Measurements from ENCODE around the gene ELL3. TPM values are rescaled to one million over a fixed set of nuclear protein-coding genes. Genes with fewer than 3 reads are reported as not detected.
"Not testable (repeated sequence)": the region's sequence is repeated elsewhere in the genome, so short reads cannot be mapped to it uniquely, and the experiment has no call there.

Gene ELL3, protein sequence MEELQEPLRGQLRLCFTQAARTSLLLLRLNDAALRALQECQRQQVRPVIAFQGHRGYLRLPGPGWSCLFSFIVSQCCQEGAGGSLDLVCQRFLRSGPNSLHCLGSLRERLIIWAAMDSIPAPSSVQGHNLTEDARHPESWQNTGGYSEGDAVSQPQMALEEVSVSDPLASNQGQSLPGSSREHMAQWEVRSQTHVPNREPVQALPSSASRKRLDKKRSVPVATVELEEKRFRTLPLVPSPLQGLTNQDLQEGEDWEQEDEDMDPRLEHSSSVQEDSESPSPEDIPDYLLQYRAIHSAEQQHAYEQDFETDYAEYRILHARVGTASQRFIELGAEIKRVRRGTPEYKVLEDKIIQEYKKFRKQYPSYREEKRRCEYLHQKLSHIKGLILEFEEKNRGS
- under 1 TPM; 0.23 to 0.46 TPM for total RNA-seq

DNA sequence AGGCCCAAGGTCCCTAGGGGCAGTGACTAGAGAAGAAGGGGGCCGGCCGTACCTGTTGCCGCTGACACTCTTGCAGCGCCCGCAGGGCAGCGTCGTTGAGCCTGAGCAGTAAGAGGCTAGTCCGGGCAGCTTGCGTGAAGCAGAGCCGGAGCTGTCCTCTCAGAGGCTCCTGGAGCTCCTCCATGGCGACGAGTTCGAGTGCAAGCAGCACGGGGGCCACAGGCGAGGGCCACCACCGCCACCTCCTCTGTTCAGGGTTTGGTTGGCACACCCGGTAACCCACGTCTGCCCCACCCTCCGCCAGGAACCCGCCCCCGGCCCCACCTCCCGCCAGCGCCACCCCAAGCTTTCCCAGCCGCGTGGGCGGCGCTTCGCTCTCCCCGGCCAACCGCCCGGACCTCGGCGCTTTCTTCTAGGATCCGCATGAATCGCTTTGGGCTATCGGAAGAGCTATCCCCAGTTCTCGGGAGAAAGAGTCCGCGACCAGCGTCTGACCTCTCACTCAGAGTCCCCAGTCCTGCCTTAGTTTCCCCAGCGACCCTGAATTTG lies at the start of gene ELL3:
Gene ELL3 (minus strand): TSS at position 249 of the 549 bp plus-strand sequence. CDS start 65 bp downstream, at position 184.
- ChIA-PET CTCF (interaction anchor here (0.5 to 2.8 kb wide), 7 partner anchors 9 to 50 kb away, joined by 3 to 11 read pairs (median 3); partner anchors contain the start of gene MFAP1), POLR2A (interaction anchor here (0.5 to 1.2 kb wide), 9 partner anchors 15 to 54 kb away, joined by 3 to 5 read pairs (median 4); partner anchors contain the start of genes HYPK, PDIA3 and SERINC4)

DNA sequence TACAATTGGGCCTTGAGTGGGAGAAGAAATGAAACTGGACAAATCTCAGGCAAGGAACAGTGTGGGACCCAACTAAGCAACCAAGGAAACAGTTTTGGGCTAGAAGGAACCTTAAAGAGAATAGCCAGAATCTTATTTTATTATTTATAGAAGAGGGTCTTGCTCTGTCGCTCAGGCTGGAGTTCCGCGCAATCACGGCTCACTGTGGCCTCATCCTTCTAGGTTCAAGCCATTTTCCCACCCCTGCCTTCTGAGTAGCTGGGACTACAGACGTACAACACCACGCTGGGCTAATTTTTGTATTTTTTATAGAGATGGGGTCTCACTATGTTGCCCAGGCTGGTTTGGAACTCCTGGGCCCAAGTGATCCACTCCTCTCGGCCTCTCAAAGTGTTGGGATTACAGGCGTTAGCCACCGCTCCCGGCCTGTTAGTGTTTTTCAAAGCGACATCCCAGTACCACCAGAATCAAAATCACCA lies 49.3 kb upstream of the ELL3 start:
- CTCF ChIA-PET, result no interaction called here
- POLR2A ChIA-PET, result interaction anchor here (0.6 kb wide), 1 partner anchor 78 kb away, joined by 4 read pairs; no protein-coding TSS in a partner anchor

DNA sequence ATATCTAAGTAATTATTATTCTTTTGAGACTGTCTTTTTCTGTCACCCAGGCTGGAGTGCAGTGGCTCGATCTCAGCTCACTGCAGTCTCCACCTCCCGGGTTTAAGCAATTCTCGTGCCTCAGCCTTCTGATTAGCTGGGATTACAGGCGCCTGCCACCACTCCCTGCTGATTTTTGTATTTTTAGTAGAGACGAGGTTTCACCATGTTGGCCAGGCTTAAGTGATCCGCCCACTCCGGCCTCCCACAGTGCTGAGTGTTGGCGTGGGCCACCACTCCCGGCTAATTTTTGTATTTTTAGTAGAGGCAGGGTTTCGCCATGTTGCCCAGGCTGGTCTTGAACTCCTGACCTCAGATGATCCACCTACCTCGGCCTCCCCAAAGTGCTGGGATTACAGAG lies 48.5 kb upstream of the ELL3 start:
- CTCF ChIA-PET, result interaction anchor here (0.7 to 1.4 kb wide), 3 partner anchors 48 to 915 kb away, joined by 3 to 5 read pairs (median 4); partner anchors contain the start of gene ELL3
- POLR2A ChIA-PET, result interaction anchor here (1.2 to 1.3 kb wide), 2 partner anchors 25 to 32 kb away, joined by 4 to 12 read pairs; partner anchors contain the start of genes HYPK and SERINC4

DNA sequence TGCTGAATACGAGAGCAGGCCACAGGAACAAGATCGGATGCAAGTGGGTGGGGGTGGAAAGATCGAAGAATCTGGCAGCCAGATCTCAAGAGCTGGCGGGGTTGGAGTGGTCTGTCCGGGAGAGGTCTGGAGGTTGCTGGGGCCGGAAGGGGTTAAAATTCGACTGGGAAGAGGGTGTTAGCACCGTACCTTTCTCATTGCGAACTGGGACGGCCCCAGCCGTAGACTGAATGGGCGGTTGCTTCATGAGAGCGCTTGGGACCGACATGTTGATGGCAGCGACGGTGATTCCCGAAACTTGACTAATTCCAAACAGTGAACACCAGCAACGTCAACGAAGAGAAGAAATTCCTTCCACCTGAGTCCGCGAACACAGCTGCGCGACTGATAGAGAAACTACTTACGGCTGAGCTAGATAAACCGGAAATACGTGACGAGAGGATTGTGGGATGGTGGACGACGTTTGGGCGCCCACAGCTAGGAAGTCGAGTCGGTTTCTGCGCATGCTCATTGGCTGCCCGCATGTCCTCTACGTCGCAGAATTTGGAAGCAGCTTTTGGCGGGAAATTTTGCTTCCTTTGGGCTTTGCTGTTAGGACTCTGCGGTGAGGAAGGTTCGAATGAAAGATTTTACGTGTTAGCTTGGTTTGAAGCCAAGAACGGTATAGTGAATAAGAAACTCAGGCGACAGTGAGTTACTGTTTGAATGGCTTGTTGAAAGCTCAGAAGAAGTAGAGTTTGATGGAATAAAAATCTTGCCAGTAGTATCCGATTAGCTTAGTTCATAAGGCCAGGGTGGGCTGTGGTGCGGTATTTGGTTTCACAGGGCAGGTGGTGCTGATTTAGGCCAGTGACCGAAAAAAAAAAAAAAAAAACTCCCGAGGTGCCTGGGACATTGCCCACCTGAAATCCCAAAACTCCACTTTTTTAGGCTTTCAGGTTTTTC lies 47.8 kb upstream of the ELL3 start, which contains the start of gene MFAP1:
Gene MFAP1 (minus strand): TSS at position 389 of the 945 bp plus-strand sequence. CDS start 121 bp downstream, at position 268.
- CTCF ChIA-PET, result interaction anchor here (0.7 to 1.4 kb wide), 3 partner anchors 47 to 915 kb away, joined by 3 to 5 read pairs (median 4); partner anchors contain the start of gene ELL3

DNA sequence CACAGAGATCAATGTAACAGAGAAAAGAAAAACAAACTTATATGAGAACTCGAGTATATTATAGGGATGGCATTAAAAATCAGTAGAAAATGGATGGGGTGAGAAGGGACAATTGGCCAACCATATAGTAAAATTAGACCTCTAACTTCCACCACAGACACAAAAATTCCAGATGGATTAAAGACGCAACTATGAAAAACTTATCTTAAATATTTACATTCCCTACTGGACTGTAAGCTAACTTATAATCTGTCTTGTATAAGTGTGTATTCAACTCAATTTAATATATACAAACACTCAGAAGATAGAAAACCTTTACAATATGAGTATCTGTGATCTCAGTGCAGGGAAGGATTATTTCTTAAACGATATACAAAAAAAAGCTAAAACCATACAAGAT lies 44.7 kb upstream of the ELL3 start:
- ChIA-PET CTCF (interaction anchor here (0.6 kb wide), 1 partner anchor 22 kb away, joined by 5 read pairs; no protein-coding TSS in a partner anchor), POLR2A (no interaction called here)

More for the DNA sequence above, 47.8 kb upstream of the ELL3 start, which contains the start of gene MFAP1:
- POLR2A ChIA-PET, result interaction anchor here (0.6 to 1.3 kb wide), 3 partner anchors 24 to 33 kb away, joined by 3 to 12 read pairs (median 4); partner anchors contain the start of genes HYPK, SERF2 and SERINC4

DNA sequence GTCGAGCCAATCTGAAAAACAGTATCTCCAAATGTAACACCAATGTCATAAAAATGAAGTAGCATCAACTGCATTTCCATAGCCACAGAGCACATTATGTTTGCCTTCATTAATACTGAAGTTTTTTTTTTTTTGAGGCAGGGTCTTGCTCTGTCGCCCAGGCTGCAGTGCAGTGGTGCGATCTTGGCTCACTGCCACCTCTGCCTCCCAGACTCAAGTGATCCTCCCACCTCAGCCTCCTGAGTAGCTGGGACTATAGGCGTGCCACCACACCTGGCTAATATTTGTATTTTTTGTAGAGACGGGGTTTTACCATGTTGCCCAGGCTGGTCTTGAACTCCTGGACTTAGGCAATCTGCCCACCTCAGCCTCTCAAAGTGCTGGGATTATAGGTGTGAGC lies 38.3 kb upstream of the ELL3 start:
- POLR2A ChIA-PET, result not testable (repeated sequence)

DNA sequence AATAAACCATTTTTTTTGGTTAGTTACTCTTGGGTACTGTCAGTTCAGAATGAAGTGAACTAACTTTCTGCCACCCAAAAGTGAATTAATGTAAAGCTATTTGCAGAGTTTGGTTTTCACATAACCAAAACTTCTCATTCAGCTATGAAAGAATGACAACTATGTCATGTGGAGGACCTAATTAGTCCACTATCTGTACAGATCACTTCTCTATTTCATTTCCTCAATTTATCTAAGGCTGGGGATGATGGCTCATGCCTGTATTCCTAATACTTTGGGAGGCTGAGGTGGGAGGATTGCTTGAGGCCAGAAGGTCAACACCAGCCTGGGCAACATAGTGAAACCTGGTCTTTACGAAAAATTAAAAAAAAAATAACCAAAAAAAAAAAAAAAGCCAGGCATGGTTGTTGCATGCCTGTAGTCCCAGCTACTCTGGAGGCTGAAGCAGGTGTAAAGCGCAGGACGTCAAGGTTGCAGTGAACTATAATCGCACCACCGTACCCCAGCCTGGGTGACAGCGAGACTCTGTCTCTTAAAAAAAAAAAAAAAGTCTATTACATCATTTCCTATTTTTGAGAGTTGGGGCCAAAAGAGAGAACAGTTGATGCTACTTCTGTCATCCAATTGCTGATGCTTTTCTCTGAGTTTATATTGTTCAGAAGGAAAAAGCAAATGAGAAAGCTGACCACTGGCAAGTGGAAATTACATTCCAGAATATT lies 32.4 kb upstream of the ELL3 start:
- ChIA-PET POLR2A (no interaction called here), CTCF (interaction anchor here (0.6 to 1.3 kb wide), 3 partner anchors 17 to 973 kb away, joined by 3 read pairs; partner anchors contain the start of gene SERF2)

More for the DNA sequence above, 38.3 kb upstream of the ELL3 start:
- CTCF ChIA-PET, result not testable (repeated sequence)

DNA sequence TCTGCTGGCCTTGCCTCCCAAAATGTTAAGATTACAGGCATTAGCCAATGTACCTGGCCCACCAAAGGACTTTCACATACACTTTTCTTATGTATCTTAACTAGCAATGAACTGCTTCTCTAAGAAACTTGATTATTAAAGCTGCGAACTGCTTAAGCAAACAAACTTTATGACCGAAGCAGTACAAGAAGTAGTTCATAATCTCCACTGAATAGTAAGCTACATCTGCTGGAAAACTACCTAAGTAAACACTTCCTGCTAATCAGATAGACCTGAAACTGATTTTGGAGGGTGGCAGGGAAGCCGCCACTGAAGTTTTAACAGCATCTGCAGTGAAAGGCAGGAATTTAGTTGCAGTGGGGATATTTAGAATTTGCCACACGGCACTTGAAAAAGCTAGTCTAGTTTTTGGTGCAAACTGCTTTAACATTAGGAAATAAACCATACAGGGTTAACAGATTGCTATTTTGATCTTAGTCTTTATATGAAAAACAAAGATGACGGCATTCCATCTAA lies 31.7 kb upstream of the ELL3 start:
- CTCF ChIA-PET, result no interaction called here

DNA sequence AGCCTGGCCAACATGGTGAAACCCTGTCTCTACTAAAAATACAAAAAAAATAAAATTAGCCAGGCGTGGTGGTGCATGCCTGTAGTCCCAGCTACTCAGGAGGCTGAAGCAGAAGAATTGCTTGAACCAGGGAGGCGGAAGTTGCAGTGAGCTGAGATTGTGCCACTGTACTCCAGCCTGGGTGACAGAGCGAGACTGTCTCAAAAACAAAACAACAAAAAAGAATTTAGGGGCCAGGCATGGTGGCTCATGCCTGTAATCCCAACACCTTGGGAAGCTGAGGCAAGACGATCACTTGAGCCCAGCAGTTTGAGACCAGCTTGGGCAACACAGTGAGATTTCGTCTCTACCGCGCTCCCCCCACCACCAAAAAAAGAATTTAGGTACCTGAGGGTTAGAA lies 25.9 kb upstream of the ELL3 start:
- POLR2A ChIA-PET, result interaction anchor here (0.7 kb wide), 1 partner anchor 34 kb away, joined by 3 read pairs; no protein-coding TSS in a partner anchor
- CTCF ChIA-PET, result not testable (repeated sequence)

More for the DNA sequence above, 31.7 kb upstream of the ELL3 start:
- POLR2A ChIA-PET, result no interaction called here

DNA sequence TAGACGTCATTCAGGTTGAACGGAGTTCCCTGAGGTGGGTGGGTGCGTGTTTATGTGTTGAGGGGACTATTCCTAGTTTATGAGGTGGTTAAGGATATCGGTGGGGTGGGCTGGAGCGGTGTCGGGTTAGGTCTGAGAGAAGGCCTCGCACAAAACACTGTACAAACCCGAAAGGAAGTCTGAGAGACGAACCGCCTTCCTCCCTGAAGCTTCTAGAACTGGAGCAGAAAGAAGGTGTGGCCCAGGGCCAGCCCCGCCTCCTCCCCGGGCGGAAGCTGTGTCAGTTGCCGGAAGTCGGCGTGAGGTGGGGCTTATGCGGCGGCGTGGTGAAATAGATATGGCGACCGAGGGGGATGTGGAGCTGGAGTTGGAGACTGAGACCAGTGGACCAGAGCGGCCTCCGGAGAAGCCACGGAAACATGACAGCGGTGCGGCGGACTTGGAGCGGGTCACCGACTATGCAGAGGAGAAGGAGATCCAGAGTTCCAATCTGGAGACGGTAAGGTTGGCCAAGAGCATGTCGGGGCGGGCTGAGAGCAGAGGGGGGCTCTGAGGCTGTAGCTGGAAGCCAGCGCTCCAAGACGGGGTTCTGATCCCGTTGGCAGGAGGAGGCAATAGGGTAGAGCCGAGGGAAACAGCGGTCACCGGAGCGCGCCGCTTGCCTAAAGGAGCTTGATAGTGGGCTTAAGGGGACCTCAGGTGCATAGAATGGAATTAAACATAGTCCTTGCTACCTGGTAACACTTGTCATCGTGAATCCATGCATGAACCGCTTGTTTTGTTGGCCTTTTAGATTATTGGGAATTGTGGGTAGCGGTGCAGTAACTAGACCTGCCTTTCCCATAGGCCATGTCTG lies 23.7 kb upstream of the ELL3 start, which contains the start of gene HYPK:
Gene HYPK (plus strand): TSS at position 314 of the 856 bp plus-strand sequence. CDS start 24 bp downstream, at position 338.
- ChIA-PET CTCF (interaction anchor here (0.9 to 1.0 kb wide), 2 partner anchors 9 to 11 kb away, joined by 3 read pairs; partner anchors contain the start of gene SERF2), POLR2A (interaction anchor here (0.9 to 1.6 kb wide), 4 partner anchors 9 to 24 kb away, joined by 4 to 12 read pairs (median 6); partner anchors contain the start of genes MFAP1 and SERF2)

DNA sequence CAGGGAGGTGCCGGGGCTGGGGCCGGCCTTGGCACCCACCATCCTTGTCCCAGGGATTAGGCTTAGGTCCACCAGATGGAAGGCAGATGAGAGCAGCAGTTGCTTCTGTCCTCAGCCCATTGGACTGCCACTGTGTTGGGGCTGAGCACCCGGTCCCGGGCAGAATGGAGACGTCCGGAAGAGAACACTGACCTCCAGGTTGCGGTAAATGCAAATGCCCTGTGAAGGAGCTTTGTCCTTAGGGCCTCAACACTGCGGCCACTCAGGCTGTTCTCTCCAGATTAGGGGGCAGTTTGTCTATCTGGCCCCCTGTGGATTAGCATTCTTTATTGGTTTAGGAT lies 23.1 kb upstream of the ELL3 start, which contains the start of gene SERINC4:
Gene SERINC4 (minus strand): TSS at position 276 of the 341 bp plus-strand sequence. CDS start 234 bp downstream, at position 42.
- POLR2A ChIA-PET, result interaction anchor here (0.9 to 1.6 kb wide), 4 partner anchors 8 to 25 kb away, joined by 4 to 12 read pairs (median 6); partner anchors contain the start of genes MFAP1 and SERF2
- CTCF ChIA-PET, result interaction anchor here (0.9 to 1.0 kb wide), 2 partner anchors 8 to 11 kb away, joined by 3 read pairs; partner anchors contain the start of gene SERF2

DNA sequence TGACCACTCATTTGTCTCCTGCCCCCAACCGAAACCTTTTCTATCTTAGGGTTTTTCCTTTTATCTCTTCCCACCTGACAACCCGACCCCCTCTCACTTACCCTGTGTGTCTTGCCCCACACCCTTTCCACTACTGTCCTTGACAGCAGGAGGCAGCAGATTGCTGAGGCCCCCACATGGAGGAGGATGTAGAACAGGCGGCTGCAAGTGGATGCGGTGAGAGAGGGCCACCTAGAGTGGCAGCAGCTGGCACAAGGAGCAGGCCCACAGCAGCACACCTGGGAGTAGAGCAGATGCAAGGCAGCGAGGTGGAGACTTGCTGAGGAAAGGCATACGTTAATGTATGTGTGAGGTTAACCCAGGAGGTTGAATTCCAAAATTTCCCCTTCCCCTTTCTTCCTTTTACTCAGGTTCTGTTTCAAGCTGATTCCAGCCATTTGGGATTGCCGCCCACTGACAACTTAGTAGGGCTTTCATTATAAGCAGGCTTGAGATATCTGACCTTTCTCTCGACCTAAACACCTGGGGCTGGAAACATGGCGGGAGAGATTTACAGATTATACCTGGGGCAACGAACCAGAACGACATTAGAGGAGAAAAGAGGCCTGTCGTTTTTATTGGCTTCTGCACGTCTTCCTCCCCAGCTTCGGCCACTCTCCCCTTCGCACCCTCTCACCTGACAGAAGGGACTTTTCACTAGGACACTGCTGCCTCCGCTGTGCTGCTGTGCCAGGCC lies 22.6 kb upstream of the ELL3 start:
- ChIA-PET POLR2A (no interaction called here), CTCF (no interaction called here)

DNA sequence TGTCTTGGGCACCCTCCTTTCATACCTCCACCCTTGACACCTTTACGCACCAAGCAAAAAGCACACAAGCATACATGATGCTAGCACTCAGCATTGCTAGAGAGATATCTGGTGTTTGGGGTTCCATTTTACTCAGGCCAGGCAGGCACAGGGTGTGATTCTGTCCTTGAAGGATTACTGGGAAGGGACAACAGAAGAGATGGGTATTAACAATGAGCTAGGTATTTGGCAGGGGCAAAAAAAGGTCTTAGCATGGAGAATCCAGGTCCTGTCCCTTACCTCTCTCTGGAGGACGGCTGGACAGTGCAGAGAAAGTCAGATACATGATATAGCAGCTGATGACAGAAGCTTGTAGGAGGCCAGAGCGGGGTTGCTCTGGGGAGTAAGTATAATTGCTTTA lies 19.8 kb upstream of the ELL3 start:
- ChIA-PET CTCF (no interaction called here), POLR2A (interaction anchor here (0.7 kb wide), 2 partner anchors 52 to 68 kb away, joined by 4 to 8 read pairs; no protein-coding TSS in a partner anchor)

DNA sequence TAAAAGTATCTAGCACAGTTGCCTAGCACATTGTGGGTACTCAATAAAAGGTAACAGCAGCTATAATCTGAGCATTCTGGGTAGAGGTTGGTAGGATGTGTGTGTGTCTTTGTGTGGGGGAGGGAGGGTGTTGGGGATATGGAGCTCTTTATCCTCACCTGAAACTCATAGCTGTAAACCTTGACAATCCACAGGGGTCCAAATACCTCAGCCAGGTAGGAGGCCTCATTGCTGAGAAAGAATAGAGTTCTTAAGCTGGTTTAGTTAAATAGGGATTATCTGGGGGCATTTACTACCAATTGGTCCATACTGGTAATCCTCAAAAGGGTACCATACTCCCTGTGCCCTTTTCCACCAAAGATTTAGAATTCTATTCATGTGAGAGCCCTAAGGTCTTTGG lies 19.2 kb upstream of the ELL3 start:
- POLR2A ChIA-PET, result interaction anchor here (0.7 kb wide), 2 partner anchors 19 to 51 kb away, joined by 3 to 8 read pairs; partner anchors contain the start of gene ELL3
- CTCF ChIA-PET, result no interaction called here

DNA sequence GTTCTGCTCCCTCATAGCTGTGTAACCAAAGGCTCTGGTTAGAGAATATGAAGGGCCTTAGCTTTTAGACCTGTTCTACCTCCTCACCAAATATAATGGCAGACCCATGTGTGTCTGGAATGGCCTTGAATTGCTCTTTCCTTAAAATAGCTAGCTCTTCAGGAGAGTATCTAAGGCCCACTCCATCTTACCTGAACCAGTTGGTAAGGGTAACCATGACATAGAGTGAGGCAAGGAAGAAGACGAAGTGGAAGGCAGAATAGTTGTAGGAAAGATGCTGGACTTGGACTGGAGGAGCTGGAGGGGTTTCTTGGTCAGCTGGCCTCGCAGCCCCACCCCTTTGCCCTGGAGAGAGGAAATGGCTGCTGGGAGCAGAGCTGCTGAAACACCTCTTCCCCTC lies 18.4 kb upstream of the ELL3 start:
- CTCF ChIA-PET, result no interaction called here
- POLR2A ChIA-PET, result interaction anchor here (0.7 kb wide), 1 partner anchor 18 kb away, joined by 3 read pairs; the partner anchor contains the start of gene ELL3
